ENCODE measurements around the gene VRK1. TPM values are rescaled to one million over a fixed set of nuclear protein-coding genes. Genes with fewer than 3 reads are reported as not detected.

The VRK1 gene
- total and polyA plus RNA-seq, 2 donors (not counting 1 experiment from before 2014, with no cell fraction given), result 10.3 to 28.2 TPM

DNA sequence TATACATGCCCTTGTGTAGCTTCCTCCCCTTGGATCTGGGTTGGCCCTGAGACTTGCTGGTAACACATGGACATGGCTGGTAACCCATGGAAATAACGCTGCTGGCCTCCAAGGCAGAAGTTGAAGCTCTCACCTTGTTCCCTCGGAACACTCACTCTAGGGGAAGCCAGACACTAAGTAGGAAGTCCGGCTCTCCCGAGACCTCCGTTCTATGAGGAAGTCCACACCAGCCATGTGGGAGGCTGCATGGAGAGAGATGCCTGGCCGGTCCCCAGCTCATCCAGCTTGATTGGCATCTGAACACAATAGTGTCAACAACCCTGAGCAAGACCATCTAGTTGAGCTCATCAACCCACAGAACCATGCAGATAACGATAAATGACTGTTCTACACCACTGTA, 39.7 kb upstream of the VRK1 start:
- Histone ChIP-seq H3K27ac (ENCODE audit: low read length in 2 of 2) (no peak overlapping the region), H4K20me1 (ENCODE audit: control insufficient read depth, insufficient read depth, low read length, poor library complexity, severe bottlenecking) (no peaks in the 10 kb centered on the region), H3K9me3 (ENCODE audit: control extremely low read depth in 1 of 3, control insufficient read depth in 2 of 3, insufficient read depth in 1 of 3, low read length in 2 of 3) (no peaks in the 10 kb centered on the region), H3K9ac (ENCODE audit: low read length) (no peak overlapping the region), H3K79me2 (ENCODE audit: control insufficient read depth, insufficient read depth, low read length) (no peaks in the 10 kb centered on the region), H3K4me2 (replicated peaks; ENCODE audit: low read depth, low read length, poor library complexity, severe bottlenecking) (no peak overlapping the region), H3K4me1 (ENCODE audit: control insufficient read depth in 2 of 2, insufficient read depth in 2 of 2, low read length in 2 of 2) (peaks cover 0 to 2% of the 10 kb centered on the region in 2 donors), H2AFZ (ENCODE audit: insufficient read depth, low read depth, low read length, poor library complexity, severe bottlenecking) (no peak overlapping the region), H3K36me3 (replicated peaks in 1 of 2; ENCODE audit: control extremely low read depth in 1 of 2, control insufficient read depth in 1 of 2, extremely low read depth in 1 of 2, insufficient read depth in 2 of 2, low read length in 1 of 2) (no peaks in the 10 kb centered on the region), H3K4me3 (ENCODE audit: control extremely low read depth in 1 of 5, extremely low read depth in 1 of 5, insufficient read depth in 1 of 5, low read depth in 2 of 5, low read length in 4 of 5) (no peak overlapping the region), H3K27me3 (replicated peaks in 1 of 4; ENCODE audit: control extremely low read depth in 1 of 4, control insufficient read depth in 3 of 4, insufficient read depth in 4 of 4, low read length in 3 of 4) (peaks cover 0 to 19% (median 0%) of the 10 kb centered on the region in 4 experiments)
- Mint-ChIP-seq H3K9me3 (ENCODE audit: insufficient read depth) (no peaks in the 10 kb centered on the region), H3K27me3 (peaks cover 29% of the 10 kb centered on the region), H3K4me3 (no peak overlapping the region), H3K27ac (no peak overlapping the region), H3K4me1 (peaks cover 1% of the 10 kb centered on the region)
- no peak for ATAC-seq (ENCODE audit: low read depth)
- 44% methylated on average over 6 of the region's 7 CpGs for WGBS (ENCODE audit: insufficient coverage)
- TF ChIP-seq CTCF (IDR thresholded peaks at IDR 0.05) (no peak), EZH2 (IDR thresholded peaks at IDR 0.05; ENCODE audit: borderline replicate concordance, insufficient read depth, low read depth, low read length, poor library complexity, severe bottlenecking) (no peak)
- ChIA-PET POLR2A (no interaction called here), CTCF (no interaction called here)
- no peak for DNase-seq
- intact Hi-C loops (cut with micrococcal nuclease), result no loop called here

DNA sequence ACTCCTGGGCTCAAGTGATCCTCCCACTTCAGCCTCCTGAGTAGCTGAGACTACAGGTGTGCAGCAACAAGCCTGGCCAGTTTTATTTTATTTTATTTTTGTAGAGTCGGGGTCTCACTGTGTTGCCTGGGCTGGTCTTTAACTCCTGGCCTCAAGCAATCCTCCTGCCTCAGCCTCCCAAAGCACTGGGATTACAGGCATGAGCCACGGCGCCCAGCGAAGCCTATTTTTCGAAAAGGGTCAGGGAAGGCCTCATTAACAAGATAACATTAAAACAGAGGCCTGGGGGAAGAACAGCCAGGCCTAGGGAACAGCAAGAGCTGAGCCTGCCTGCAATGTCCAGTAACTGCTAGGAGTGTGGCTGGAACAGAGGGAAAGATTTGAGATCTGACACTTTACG, 36.1 kb upstream of the VRK1 start:
- Histone ChIP-seq H2AFZ (ENCODE audit: insufficient read depth, low read depth, low read length, poor library complexity, severe bottlenecking) (no peak overlapping the region), H3K27me3 (replicated peaks in 1 of 4; ENCODE audit: control extremely low read depth in 1 of 4, control insufficient read depth in 3 of 4, insufficient read depth in 4 of 4, low read length in 3 of 4) (peaks cover 0 to 8% (median 0%) of the 10 kb centered on the region in 4 experiments), H3K27ac (ENCODE audit: low read length in 2 of 2) (no peak overlapping the region), H3K4me1 (ENCODE audit: control insufficient read depth in 2 of 2, insufficient read depth in 2 of 2, low read length in 2 of 2) (peaks cover 0 to 5% of the 10 kb centered on the region in 2 donors), H3K4me3 (ENCODE audit: control extremely low read depth in 1 of 5, extremely low read depth in 1 of 5, insufficient read depth in 1 of 5, low read depth in 2 of 5, low read length in 4 of 5) (no peak overlapping the region), H3K9ac (ENCODE audit: low read length) (no peak overlapping the region), H3K79me2 (ENCODE audit: control insufficient read depth, insufficient read depth, low read length) (no peaks in the 10 kb centered on the region), H3K36me3 (replicated peaks in 1 of 2; ENCODE audit: control extremely low read depth in 1 of 2, control insufficient read depth in 1 of 2, extremely low read depth in 1 of 2, insufficient read depth in 2 of 2, low read length in 1 of 2) (no peaks in the 10 kb centered on the region), H4K20me1 (ENCODE audit: control insufficient read depth, insufficient read depth, low read length, poor library complexity, severe bottlenecking) (no peaks in the 10 kb centered on the region), H3K4me2 (replicated peaks; ENCODE audit: low read depth, low read length, poor library complexity, severe bottlenecking) (no peak overlapping the region), H3K9me3 (ENCODE audit: control extremely low read depth in 1 of 3, control insufficient read depth in 2 of 3, insufficient read depth in 1 of 3, low read length in 2 of 3) (no peaks in the 10 kb centered on the region)
- ChIA-PET POLR2A (no interaction called here), CTCF (no interaction called here)
- TF ChIP-seq CTCF (IDR thresholded peaks at IDR 0.05), result no peak
- H3K4me3 Mint-ChIP-seq, result no peak overlapping the region
- peaks cover 5% of the 10 kb centered on the region for H3K4me1 Mint-ChIP-seq
- H3K27ac Mint-ChIP-seq, result no peak overlapping the region
- no peaks in the 10 kb centered on the region for H3K9me3 Mint-ChIP-seq (ENCODE audit: insufficient read depth)
- intact Hi-C loops (cut with micrococcal nuclease), result no loop called here
- DNase-seq (no peak), ATAC-seq (ENCODE audit: low read depth) (no peak)
- 100% methylated on average over 3 of the region's 6 CpGs for WGBS (ENCODE audit: insufficient coverage)
- H3K27me3 Mint-ChIP-seq, result peaks cover 19% of the 10 kb centered on the region
